Transverse colon (tissue), 4 donors: ENCODE results near the gene DNTT.

Experiments
- POLR2AphosphoS5 ChIP-seq, 3 donors: sonication (generic); formaldehyde crosslinking; IDR thresholded peaks; one replicate each; pipeline ENCODE4 v1.6.1; 2016; ENCODE audit warnings: antibody characterized with exemption in 3 of 3
- TF ChIP-seq, protein P1 (sequence below), 5 experiments: fragments of 200-600 bp in 3 of 5; fragments of 450-650 bp in 2 of 5; sonication (generic) in 3 of 5; IDR thresholded peaks; 1 replicate in 2 of 5; 2 replicates in 3 of 5; pipeline ENCODE4 v1.5.1; 2016 to 2017; ENCODE audit warnings: antibody characterized with exemption in 5 of 5, inconsistent platforms in 3 of 5, mild to moderate bottlenecking in 2 of 5, moderate library complexity in 1 of 5

DNA sequence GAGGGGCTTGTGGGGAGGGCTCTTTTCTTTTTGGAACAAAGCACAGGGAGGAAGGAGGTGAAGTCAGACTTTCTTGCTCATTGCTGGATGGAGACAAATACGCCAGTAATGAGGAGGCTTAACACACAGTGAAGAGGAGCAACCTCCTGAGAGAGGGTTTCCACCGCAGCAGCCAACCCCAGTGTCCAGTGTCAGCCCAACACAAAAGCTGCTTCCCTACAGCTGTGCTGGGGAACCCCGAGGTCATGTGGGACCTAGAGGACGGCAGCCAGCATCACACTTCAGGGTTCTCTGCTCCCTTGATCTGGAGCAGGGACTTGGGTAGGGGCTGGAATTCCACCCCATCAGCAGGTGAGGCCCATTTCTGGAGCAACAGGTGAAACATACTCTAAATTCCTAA is 40.6 kb upstream of the DNTT start:
- no peak for TF ChIP-seq POLR2AphosphoS5 (IDR thresholded peaks at IDR 0.05)
- TF ChIP-seq, protein P1, sequence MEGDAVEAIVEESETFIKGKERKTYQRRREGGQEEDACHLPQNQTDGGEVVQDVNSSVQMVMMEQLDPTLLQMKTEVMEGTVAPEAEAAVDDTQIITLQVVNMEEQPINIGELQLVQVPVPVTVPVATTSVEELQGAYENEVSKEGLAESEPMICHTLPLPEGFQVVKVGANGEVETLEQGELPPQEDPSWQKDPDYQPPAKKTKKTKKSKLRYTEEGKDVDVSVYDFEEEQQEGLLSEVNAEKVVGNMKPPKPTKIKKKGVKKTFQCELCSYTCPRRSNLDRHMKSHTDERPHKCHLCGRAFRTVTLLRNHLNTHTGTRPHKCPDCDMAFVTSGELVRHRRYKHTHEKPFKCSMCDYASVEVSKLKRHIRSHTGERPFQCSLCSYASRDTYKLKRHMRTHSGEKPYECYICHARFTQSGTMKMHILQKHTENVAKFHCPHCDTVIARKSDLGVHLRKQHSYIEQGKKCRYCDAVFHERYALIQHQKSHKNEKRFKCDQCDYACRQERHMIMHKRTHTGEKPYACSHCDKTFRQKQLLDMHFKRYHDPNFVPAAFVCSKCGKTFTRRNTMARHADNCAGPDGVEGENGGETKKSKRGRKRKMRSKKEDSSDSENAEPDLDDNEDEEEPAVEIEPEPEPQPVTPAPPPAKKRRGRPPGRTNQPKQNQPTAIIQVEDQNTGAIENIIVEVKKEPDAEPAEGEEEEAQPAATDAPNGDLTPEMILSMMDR (IDR thresholded peaks at IDR 0.05), result no peak
